Heart right ventricle (tissue), 16 donors: Measurements from ENCODE around the gene BLMH. TPM values are rescaled to one million over a fixed set of nuclear protein-coding genes. Genes with fewer than 3 reads are reported as not detected.

Experiments
- ATAC-seq, 8 donors: fragments of 200-7000 bp; cut with Tn5 transposase; one replicate each; pipeline ENCODE4 v1.9.1; 2020; ENCODE audit warnings: mild to moderate bottlenecking in 8 of 8, moderate library complexity in 8 of 8, moderate number of reproducible peaks in 1 of 8
- DNase-seq, 2 donors: peaks; one replicate each; pipeline ENCODE4 v3.0.0-alpha.2; 2020
- H3K27ac ChIP-seq, 10 donors: fragments of 200-600 bp; sonication (generic) in 2 of 10; one replicate each; pipeline versions ENCODE4 v1.5.0 to v1.8.0; 2020 to 2022; ENCODE audit warnings: mild to moderate bottlenecking in 3 of 10
- H3K27me3 ChIP-seq, 7 donors: fragments of 200-600 bp; one replicate each; pipeline ENCODE4 v1.8.0; 2021 to 2022; ENCODE audit warnings: mild to moderate bottlenecking in 2 of 7
- H3K36me3 ChIP-seq, 9 donors: fragments of 200-600 bp; sonication (generic) in 1 of 9; one replicate each; pipeline versions ENCODE4 v1.5.0 to v1.8.0; 2020 to 2022; ENCODE audit warnings: mild to moderate bottlenecking in 2 of 9
- H3K4me1 ChIP-seq, 9 donors: fragments of 200-600 bp; sonication (generic) in 1 of 9; one replicate each; pipeline versions ENCODE4 v1.5.0 to v1.8.0; 2020 to 2022; ENCODE audit warnings: mild to moderate bottlenecking in 4 of 9
- H3K4me3 ChIP-seq, 10 donors: fragments of 200-600 bp; sonication (generic) in 2 of 10; one replicate each; pipeline versions ENCODE4 v1.5.0 to v1.8.0; 2020 to 2022; ENCODE audit warnings: mild to moderate bottlenecking in 7 of 10, moderate library complexity in 2 of 10
- H3K9me3 ChIP-seq, 11 donors: fragments of 200-600 bp in 10 of 11; sonication (generic) in 2 of 11; one replicate each; pipeline versions ENCODE4 v1.5.0 to v1.8.0; 2013 to 2022; ENCODE audit warnings: mild to moderate bottlenecking in 2 of 11, control low read depth in 1 of 11, moderate library complexity in 1 of 11
- WGBS, 2 donors: extraction: QIAGEN DNeasy Blood & Tissue Kit; methylation state at CpG; one replicate each; pipeline ENCODE4 v1.1.7; 2013; ENCODE audit warnings: inconsistent platforms in 1 of 2; 5-methylcytosine and 5-hydroxymethylcytosine counted together
- intact Hi-C, 10 donors: fragments of 100-400 bp; cut with DNase I; formaldehyde crosslinking; loops; one replicate each; pipeline versions ENCODE4 v1.11.1 to v1.14.2; 2022
- polyA plus RNA-seq, 2 donors: library from polyadenylated mRNA; stranded (reverse); fragments of 200-250 nt; gene quantifications; one replicate each; pipeline ENCODE4 v1.2.3, GENCODE V29; 2013
- total RNA-seq, 10 donors: library from RNA; stranded (reverse); fragmentation: NEBNext Ultra II Directional in 3 of 10; extraction: Animal tissue kit (Norgen Biotek cat#: 25700) in 3 of 10; gene quantifications; one replicate each; pipeline versions ENCODE4 v1.2.1 to v1.2.4, GENCODE V29; 2021 to 2023
- TF ChIP-seq, protein P1 (sequence below), 9 donors: fragments of 200-600 bp; sonication (generic) in 2 of 9; IDR thresholded peaks; one replicate each; pipeline versions ENCODE4 v1.5.0 to v1.8.0; 2021 to 2022; ENCODE audit warnings: antibody characterized with exemption in 9 of 9, mild to moderate bottlenecking in 5 of 9, moderate library complexity in 1 of 9
- donor health status: Arrhythmogenic right ventricular cardiomyopathy.
- donor health status: ischemic (EF 13 %, LVEDD 7.1; RV severe dilation, severe dysfunction).
- donor health status: healthy with polysubstance abuse.
- donor health status: DM: no; HTN: yes; CAD: no.
- donor health status: DM: no; HTN: no; CAD: no.
- donor health status: ischemic (EF 25% LVEDD 6.9; RV normal size, moderate dysfunction).
- donor health status: ischemic (EF 25% LVEDD 5.7; RV mildly dilated, moderate dysfunction).
- donor health status: healthy.
- donor health status: DM: yes; HTN: yes; CAD: no.
- donor health status: Ischemic cardiomyopathy.
- donor health status: ischemic (EF 35%, LVEDD 5.7; RV mildly dilated, moderate dysfunction).
- donor health status: nonischemic (EF 11% LVEDD 7.7; RV severe dilation, severe dysfunction).
- donor health status: DM: yes; HTN: yes; CAD: no.
- donor health status: PGD.
- donor health status: ischemic (EF 29% LVEDD 5.4; RV normal size, mild dysfunction).
- donor health status: nonischemic (EF 23%, LVEDD 6.1; RV moderate dilation, normal function).

Gene BLMH
- total and polyA plus RNA-seq, 12 donors, result 9.6 to 22.2 (median 15.7) TPM

GRCh38 chr17:30211371-30211770, 80.4 kb downstream of the BLMH start:
- no peaks in the 10 kb centered on the region for H3K27me3 ChIP-seq

DNA sequence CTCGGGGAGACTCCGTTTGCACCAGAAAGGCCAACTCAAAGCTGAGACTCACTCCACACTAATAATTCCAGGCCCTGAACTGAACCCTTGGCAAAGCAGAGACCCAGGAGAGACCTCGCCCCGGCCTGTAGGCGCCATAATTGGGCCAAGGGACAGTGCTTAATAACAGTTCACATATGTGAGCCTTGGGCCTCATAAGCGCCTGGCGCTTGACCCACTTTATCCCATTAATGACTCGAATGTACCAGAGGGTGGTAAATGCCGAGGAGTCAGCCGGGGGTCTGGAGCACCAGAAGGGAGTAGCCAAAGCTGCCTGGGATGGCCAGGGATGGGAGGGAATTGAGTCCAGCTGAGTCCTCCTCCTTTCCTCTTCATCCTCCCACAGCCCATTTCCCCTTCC, 80.8 kb downstream of the BLMH start:
- TF ChIP-seq, protein P1, sequence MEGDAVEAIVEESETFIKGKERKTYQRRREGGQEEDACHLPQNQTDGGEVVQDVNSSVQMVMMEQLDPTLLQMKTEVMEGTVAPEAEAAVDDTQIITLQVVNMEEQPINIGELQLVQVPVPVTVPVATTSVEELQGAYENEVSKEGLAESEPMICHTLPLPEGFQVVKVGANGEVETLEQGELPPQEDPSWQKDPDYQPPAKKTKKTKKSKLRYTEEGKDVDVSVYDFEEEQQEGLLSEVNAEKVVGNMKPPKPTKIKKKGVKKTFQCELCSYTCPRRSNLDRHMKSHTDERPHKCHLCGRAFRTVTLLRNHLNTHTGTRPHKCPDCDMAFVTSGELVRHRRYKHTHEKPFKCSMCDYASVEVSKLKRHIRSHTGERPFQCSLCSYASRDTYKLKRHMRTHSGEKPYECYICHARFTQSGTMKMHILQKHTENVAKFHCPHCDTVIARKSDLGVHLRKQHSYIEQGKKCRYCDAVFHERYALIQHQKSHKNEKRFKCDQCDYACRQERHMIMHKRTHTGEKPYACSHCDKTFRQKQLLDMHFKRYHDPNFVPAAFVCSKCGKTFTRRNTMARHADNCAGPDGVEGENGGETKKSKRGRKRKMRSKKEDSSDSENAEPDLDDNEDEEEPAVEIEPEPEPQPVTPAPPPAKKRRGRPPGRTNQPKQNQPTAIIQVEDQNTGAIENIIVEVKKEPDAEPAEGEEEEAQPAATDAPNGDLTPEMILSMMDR (IDR thresholded peaks at IDR 0.05), result no peak
- no peak for ATAC-seq
- Histone ChIP-seq H3K27me3 (no peaks in the 10 kb centered on the region), H3K4me1 (no peaks in the 10 kb centered on the region), H3K4me3 (no peak overlapping the region), H3K27ac (no peak overlapping the region), H3K36me3 (no peaks in the 10 kb centered on the region), H3K9me3 (no peaks in the 10 kb centered on the region)
- DNase-seq, result no peak
- 87 to 90% methylated on average over 10 of the region's 10 CpGs for WGBS, 2 donors
- intact Hi-C loops, result no loop called here

More at GRCh38 chr17:30211371-30211770, 80.4 kb downstream of the BLMH start:
- Histone ChIP-seq H3K27ac (no peak overlapping the region), H3K4me1 (no peaks in the 10 kb centered on the region), H3K9me3 (no peaks in the 10 kb centered on the region), H3K36me3 (no peaks in the 10 kb centered on the region), H3K4me3 (no peak overlapping the region)
- 71 to 76% methylated on average over 6 of the region's 6 CpGs for WGBS, 2 donors
- intact Hi-C loops, result no loop called here
- DNase-seq (no peak), ATAC-seq (no peak)
- TF ChIP-seq, protein P1 (IDR thresholded peaks at IDR 0.05), result no peak

DNA sequence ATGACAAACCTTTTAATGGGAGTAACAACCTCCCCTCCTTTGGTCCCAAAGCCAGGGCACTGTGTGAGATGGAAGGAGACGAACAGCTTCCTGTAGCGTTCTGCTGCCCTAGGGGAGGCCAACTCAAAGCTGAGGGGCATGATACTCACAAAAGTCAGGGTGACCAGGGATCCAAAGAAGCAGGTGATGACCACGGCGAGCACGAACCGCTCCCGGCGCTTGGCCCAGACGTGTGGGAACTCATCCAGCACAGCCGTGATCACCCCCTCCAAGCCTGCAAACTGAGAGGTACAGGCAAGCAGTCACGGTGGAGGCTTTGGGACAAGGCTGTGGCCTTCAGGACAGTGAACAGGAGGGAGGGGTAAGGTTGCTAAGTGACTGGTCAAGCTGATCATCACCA, 81.4 kb downstream of the BLMH start:
- ATAC-seq, result no peak
- H3K27ac ChIP-seq, result no peak overlapping the region

GRCh38 chr17:30209930-30210329, 81.8 kb downstream of the BLMH start:
- TF ChIP-seq, protein P1 (IDR thresholded peaks at IDR 0.05), result no peak
- intact Hi-C loops, result no loop called here

More for the DNA sequence above, 81.4 kb downstream of the BLMH start:
- H3K36me3 ChIP-seq, result no peaks in the 10 kb centered on the region
- no peaks in the 10 kb centered on the region for H3K27me3 ChIP-seq
- H3K4me3 ChIP-seq, result no peak overlapping the region
- TF ChIP-seq, protein P1 (IDR thresholded peaks at IDR 0.05), result no peak
- no peak for DNase-seq
- H3K4me1 ChIP-seq, result no peaks in the 10 kb centered on the region
- H3K9me3 ChIP-seq, result no peaks in the 10 kb centered on the region
- 92 to 93% methylated on average over 11 of the region's 11 CpGs for WGBS, 2 donors
- intact Hi-C loops, result no loop called here

More at GRCh38 chr17:30209930-30210329, 81.8 kb downstream of the BLMH start:
- H3K4me1 ChIP-seq, result no peaks in the 10 kb centered on the region
- ATAC-seq (no peak), DNase-seq (no peak)
- no peak overlapping the region for H3K27ac ChIP-seq
- H3K9me3 ChIP-seq, result no peaks in the 10 kb centered on the region
- H3K36me3 ChIP-seq, result no peaks in the 10 kb centered on the region
- WGBS, 2 donors, result 93 to 94% methylated on average over 7 of the region's 7 CpGs
- no peak overlapping the region for H3K4me3 ChIP-seq
- H3K27me3 ChIP-seq, result peaks cover 0 to 2% (median 0%) of the 10 kb centered on the region in 7 donors
